Astrocyte of the hippocampus (primary cell): ENCODE measurements around the gene PODN.
A peak's percentile ranks its signal among the peaks of the same experiment; 100 is the strongest.

Source experiments
- DNase-seq: peaks from one replicate; pipeline ENCODE4 v3.0.0; 2011; ENCODE audit warnings: low read depth, low spot score

The PODN gene

GRCh38 chr1:53089478-53090226 is 27.6 kb downstream of the PODN start:
- DNase-seq, result peak; percentile 13

GRCh38 chr1:53090227-53091147 is 28.5 kb downstream of the PODN start:
- no peak for DNase-seq

GRCh38 chr1:53091841-53092645 is 30.0 kb downstream of the PODN start:
- DNase-seq, result no peak

- DNase-seq, result no peak
Measured at GRCh38 chr1:53092659-53093450, 30.8 kb downstream of the PODN start.

GRCh38 chr1:53093451-53093754 is 31.4 kb downstream of the PODN start:
- no peak for DNase-seq

GRCh38 chr1:53093778-53094532 is 31.9 kb downstream of the PODN start:
- no peak for DNase-seq

GRCh38 chr1:53094533-53094919 is 32.5 kb downstream of the PODN start:
- no peak for DNase-seq

- no peak for DNase-seq
Measured at GRCh38 chr1:53104289-53104913, 42.4 kb downstream of the PODN start.

GRCh38 chr1:53107090-53107489 is 45.1 kb downstream of the PODN start:
- no peak for DNase-seq

- DNase-seq, result peak; percentile 74
Measured at GRCh38 chr1:53107570-53108322, 45.7 kb downstream of the PODN start.

GRCh38 chr1:53108646-53109580 is 46.9 kb downstream of the PODN start:
- peak; percentile 77 for DNase-seq

- no peak for DNase-seq
Measured at GRCh38 chr1:53110370-53111072, 48.5 kb downstream of the PODN start.

- DNase-seq, result no peak
Measured at GRCh38 chr1:53111073-53111556, 49.1 kb downstream of the PODN start.

- DNase-seq, result no peak
Measured at GRCh38 chr1:53111693-53112092, 49.7 kb downstream of the PODN start.

- DNase-seq, result peak; percentile 76
Measured at GRCh38 chr1:53112271-53112774, 50.3 kb downstream of the PODN start.

GRCh38 chr1:53112861-53113260 is 50.8 kb downstream of the PODN start:
- no peak for DNase-seq

GRCh38 chr1:53114090-53114489 is 52.1 kb downstream of the PODN start:
- DNase-seq, result no peak
